HG03521 (cell line): ENCODE results near the gene BET1L.
A peak's percentile ranks its signal among the peaks of the same experiment; 100 is the strongest.
"Not testable (repeated sequence)": the region's sequence is repeated elsewhere in the genome, so short reads cannot be mapped to it uniquely, and the experiment has no call there.

Experiments used
- ATAC-seq: cut with Tn5 transposase; IDR thresholded peaks from one replicate; pipeline ENCODE4 v1.9.1; 2021; ENCODE audit warnings: mild to moderate bottlenecking, moderate library complexity; ENCODE audit not compliant: unreplicated experiment

BET1L gene, protein sequence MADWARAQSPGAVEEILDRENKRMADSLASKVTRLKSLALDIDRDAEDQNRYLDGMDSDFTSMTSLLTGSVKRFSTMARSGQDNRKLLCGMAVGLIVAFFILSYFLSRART

DNA sequence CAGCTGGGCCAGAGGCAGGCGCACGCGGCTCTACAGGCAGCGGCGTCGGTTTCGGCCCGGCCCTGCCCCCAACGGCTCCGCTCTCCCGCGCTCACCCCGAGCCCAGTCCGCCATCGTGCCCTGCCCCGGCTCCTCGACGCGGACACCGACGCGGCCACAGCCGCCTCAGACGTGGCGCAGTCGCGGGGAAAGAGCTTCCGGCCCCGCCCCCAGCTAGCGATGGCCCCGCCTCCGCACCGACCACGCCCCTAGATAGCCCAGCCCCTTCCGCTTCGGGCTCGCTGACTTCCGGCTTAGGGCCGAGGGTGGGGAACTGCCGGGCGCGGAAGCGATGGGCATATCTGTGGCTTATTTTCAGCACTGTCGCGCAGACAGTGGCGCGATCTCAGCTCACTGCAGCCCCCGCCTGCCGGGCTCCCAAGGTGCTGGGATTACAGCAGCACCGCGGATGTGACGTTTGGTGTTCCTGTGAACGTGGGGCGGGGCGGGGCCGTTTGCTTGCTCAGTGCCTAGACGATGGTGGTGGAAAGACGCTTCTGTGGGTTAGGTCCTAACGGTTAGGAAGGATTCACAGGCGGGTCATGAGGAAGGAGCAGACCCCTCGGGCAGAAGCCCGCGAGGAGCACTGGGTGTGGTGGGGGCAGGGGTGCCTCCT lies at the start of gene BET1L, which contains the start of gene RIC8A:
TSS of gene BET1L (minus strand) at position 192 of the 655 bp plus-strand sequence. CDS start at position 114, 78 bp downstream.
TSS of gene RIC8A (plus strand) at position 501 of the 655 bp plus-strand sequence. CDS start 1,147 bp downstream, outside the sequence.
- ATAC-seq, result peak; percentile 77

DNA sequence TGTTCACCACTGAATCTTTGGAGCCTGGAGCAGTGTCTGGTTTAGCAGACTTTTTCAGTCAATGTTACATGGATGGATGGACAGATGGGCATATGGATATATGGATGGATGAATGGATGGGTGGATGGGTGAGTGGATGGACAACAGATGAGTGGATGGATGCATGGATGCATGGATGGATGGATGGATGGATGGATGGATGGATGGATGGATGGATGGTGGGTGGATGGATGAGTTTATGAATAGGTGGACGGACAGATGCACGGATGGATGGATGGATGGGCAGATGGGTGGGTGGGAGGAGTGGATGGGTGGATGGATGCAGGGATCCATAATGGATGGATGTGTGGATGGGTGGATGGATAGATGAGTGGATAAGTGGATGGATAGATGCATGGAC lies 48.6 kb upstream of the BET1L start:
- ATAC-seq, result no peak

DNA sequence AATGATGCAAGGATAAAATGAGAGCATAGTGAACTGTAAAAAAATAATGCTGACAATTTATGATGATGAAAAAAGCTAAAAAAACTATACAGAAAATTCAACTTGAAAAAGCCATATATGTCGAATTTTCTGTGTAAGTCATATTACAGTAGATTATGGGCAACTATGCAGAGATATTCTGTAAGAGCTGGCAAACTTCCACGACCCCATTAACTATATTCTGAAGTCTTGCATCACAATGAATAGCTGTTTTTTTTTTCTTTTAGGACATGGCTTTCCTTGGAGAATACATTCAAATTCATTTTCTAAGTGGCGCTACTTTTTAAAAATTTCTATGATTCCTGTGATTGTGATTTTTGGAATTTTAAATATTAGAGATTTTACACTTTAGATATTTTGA lies 48.0 kb upstream of the BET1L start:
- ATAC-seq, result no peak

DNA sequence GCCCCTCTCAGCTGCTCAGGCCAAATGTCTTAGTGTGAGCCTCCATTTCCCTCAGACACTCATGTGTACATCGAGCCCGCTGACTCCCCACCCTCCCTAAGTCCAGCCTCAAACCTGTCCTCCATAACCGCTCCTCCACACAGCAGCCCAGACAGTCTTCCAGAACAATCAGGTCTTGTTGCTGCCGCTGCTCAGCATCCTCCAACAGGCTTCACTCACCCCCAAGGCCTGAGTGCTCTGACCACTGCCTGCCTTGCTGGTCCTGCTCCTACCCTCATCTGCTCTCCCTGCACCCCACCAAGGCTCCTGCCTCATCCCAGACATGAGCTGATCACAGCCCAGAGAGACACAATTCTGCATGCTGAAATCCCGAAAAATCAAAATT lies 46.7 kb upstream of the BET1L start:
- ATAC-seq, result no peak

DNA sequence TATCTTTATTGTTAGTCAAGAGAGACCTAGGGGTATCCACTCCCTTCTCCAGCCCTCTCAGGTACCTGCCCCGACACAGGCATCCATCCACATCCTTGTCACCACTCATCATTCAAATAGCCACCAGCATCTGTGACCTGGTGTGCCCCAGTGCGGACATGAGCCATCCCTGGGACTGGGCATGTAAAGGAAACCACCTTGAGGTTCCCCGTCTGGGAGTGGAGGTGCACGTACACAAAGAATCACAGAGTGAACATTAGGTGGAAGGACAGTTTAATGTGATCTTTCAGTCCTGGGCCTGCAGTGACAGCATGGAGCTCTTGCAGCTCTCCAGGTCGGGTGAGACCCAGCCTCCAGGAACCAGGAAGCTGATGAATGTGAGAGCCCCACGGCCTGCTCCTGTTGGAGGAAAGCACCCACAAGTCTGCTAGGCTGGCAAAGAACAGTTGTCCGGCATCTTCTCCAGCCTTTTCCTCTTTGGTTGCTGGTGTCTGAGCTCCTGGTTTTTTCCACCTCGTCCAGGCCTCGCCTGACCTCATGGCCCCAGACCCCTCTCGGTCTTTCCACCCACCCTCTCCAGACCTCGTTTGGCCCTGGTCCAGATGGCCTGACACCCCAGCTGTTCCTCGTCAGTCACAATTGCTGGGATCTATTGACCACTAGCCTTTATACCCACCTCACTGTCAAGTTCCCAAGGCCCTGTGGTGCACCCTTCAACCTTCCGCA lies 46.1 kb upstream of the BET1L start:
- no peak for ATAC-seq

DNA sequence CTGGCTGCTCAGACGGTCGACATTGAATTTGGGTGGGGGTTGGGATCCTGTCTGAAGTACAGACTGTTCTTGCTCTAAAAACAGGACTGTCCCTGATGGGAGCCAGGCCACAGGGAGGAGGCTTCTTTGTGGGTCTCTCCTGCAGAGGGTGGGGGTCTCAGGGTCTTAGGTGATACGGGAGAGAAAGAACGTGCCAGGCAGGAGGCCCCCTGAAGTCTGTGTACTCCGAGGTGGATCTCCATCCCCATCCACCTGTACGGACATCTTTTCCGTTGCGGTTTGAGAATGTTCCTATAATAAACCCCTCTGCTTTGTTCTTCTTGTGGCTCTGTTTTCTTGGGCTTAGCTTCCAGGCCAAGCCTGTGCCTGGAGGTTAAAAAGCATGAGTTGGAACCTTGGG lies 45.5 kb upstream of the BET1L start:
- ATAC-seq, result no peak

DNA sequence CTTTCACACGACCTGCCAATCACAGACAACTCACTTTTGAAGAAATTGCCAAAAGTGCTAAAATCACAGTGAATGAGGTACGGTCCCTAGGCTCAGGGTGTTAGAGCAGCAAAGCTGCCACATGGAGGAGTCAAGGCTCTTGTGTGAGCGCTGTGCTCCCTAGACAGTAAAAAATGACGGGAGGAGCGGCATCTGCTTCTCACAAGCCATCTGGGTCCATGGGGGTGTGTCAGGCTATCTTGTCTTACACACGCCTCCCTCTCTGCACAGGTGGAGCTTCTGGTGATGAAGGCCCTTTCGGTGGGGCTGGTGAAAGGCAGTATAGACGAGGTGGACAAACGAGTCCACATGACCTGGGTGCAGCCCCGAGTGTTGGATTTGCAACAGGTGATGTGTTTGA lies 44.4 kb upstream of the BET1L start:
- ATAC-seq, result no peak

DNA sequence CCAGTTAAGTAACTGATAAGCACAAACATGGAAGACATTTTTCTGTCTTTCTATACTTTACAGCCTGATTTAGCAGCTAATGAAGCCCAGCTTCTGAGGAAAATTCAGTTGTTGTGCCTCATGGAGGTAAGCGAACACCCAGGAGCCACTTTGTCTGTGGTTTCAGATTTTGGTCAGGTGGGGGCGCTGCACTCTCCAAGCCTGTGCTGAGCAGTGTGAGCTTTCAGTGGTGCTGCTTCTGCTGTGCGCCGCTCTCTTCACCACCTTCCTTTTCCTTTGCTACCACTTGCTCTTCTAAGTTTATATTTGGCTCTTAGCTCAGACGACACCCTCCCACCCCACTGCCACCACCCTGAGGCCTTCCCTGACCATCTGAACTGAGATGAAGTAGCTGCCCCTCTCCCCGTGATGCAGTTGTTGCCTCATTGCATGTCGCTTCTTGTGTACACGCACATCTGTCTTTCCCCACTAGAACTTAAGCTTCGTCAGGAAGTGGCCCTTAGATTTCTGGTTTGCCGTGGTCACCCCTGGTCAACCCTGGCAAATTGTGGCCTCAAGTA lies 43.6 kb upstream of the BET1L start:
- no peak for ATAC-seq

DNA sequence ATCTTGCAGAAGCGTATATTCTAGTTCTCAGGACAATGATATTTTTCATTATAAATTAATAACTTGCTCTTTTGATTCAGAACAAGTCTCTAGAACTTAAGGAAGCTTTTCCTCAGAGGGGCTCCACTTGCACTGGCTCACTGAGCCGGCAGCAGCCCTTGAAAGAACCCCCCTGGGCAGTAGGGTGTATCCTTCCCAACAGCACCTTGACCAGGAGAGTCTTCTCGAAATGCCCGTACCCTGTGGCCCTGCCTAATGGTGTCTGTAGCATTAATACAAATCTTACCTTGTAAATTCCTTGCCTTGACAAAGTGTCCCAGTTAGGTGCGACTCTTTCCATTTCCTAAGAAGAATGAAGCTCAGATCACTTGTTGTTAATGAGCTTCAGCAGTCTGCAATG lies 43.1 kb upstream of the BET1L start:
- no peak for ATAC-seq

DNA sequence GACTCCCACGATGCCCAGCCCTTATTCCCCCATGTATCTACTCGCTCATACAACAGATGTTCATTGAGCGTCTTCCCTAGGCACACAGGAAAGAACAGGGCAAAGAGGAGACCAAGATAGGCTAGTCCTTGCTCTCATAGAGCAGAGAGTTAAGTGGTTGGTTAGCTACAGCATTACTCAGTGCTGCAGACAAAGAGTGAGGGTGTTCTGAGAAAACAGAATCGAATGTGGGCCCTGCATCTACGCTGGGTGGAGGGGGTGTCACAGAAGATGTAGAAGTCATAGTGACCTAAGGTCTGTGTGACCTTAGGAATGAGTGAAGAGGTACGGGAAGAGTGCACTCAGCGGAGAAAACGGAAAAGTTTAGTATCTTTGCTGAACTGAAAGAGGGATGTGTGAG lies 41.9 kb upstream of the BET1L start:
- no peak for ATAC-seq

DNA sequence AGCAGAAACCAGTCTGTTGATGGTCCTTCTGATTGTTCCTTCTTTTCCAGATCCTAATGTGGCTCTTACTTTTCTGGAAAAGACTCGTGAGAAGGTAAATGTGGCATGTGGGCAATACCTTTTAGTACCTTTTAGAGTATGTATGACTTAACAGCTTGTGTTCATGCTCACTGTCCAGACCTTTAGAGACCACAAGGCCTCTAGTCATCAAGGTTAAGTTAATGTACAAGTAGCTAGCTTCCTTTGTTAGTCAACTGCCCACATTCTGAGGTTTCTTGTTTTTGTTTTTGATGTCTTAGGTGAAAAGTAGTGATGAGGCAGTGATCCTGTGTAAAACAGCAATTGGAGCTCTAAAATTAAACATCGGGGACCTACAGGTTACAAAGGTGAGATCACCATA lies 37.2 kb upstream of the BET1L start:
- ATAC-seq, result no peak

DNA sequence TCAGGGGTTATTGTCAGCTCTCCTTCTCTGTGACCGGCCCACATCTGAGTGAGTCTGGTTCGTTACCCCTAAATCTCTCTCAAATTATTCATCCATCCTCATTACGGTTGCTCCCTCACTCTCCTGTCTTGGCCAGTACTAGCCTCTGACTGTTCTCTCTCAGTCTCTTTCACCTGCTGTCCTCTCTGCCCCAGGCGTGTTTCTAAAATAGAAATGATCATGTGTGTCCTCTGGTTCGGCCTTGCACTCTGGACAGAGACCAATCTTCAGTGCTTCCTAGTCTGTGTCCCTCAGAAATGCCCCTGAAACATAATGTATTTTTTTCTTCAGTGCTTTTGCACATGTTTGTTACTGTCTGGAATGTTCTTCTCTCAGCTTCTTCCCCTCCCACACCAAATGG lies 34.4 kb upstream of the BET1L start:
- no peak for ATAC-seq

DNA sequence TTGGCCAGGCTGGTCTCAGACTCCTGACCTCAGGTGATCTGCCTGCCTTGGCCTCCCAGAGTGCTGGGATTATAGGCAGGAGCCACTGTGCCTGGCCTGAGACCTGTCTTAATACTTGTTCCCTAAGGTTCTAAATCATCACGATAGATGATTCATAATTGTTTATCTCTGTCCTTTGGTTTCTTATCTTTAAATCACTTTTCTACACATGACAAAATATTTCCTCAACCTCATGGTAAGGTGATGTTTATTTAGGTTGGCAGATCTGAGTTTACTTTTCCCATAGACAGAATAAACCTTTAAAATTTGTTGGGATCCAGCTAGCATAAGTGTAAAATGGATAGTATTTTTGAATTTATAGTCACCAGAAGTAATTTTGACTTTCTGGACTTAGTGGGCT lies 33.1 kb upstream of the BET1L start:
- ATAC-seq, result no peak

DNA sequence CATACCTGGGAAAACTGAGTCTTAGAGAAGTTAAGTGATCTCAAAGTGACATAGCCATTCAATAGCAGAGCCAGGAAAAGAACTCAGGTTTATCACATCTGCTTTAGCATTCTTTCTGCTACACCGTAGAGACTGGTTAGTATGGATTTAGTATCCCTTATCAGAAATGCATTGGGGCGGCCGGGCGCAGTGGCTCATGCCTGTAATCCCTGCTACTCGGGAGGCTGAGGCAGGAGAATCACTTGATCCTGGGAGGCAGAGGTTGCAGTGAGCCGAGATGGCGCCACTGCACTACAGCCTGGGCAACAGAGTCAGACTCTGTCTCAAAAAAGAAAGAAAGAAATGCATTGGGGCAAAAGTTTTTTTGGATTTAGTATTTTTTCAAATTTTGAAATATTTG lies 31.1 kb upstream of the BET1L start:
- ATAC-seq, result not testable (repeated sequence)

DNA sequence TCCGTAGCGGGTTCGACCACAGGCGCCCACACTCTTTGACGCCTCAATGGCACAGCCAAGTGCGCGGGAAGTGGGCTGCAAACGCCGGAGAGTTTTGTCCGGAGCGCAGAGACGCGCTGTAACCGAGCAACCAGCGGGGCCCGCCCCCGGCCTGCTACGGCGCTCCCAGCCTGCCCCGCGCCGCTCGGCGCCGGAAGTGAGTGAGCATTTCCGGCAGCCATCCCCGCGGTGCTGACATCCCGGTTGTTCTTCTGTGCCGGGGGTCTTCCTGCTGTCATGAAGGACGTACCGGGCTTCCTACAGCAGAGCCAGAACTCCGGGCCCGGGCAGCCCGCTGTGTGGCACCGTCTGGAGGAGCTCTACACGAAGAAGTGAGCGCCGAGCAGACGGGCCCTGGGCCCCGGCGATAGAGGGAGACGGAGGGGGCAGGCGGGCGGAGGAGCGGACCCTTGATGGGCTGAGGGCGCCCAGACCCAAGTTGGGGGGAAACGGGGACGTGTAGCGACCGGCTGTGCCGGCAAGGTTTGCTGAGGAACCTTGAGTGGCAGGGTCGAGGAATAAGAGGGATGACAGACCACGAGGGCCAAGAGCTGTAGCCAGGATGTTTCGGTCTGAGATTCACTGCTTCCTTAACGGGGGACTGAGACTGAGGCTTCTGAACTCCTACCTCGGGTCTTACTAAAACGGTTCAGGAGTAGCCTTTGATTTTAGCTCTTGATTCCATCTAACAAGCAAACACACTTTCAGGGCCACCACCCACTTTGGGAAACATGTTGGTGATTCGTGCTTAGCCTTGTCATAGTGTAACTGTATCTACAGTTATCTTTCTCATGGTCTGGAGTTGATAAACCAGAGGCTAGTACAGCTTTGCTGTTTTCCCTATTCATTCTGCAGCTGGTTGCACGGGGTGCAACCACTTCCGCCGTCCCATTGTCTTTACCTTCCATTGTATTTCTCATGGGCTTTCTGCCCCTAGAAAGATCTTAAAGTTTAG lies 29.9 kb upstream of the BET1L start, which contains the start of gene PSMD13:
TSS of gene PSMD13 (plus strand) at position 203 of the 994 bp plus-strand sequence. CDS start at position 277, 74 bp downstream.
- ATAC-seq, result peak; percentile 69

DNA sequence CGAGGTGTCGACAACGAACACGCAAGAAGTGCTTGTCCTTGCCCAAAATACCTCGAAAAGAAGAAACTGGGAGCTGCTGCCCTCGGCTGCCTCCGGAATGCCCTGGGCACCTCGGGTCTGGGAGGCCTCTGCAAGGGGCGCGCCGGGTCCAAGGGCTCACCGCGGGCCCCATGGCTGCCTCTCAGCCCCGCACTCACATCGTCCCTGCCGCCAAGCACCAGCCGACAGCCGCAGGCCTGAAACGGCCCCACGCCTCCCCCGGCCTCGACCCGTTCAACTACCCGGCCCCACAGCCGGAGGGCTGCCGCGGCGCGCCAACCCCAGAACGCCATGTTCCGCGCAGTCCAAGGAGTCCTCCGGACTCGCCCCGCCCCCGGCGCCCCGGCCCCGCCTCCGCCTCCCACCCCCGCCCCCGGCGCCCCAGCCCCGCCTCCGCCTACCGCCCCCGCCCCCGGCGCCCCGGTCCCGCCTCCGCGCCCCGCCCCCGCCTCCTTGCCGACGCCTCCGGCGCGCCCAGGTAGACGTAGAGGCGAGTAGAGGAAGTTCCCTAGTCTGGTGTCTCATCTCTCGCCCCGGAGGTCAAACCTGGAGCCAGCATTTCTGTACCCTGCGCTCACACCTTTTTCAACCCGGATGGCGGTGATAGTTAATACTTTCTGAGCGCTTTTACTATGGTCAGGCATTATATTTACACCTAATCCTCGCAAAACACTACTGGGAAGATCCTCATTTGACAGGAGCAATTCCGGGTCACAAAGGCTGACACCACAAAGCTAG lies 29.0 kb upstream of the BET1L start, which contains the start of gene SIRT3:
TSS of gene SIRT3 (minus strand) at position 346 of the 777 bp plus-strand sequence. CDS start at position 332, 14 bp downstream.
- ATAC-seq, result peak; percentile 68

DNA sequence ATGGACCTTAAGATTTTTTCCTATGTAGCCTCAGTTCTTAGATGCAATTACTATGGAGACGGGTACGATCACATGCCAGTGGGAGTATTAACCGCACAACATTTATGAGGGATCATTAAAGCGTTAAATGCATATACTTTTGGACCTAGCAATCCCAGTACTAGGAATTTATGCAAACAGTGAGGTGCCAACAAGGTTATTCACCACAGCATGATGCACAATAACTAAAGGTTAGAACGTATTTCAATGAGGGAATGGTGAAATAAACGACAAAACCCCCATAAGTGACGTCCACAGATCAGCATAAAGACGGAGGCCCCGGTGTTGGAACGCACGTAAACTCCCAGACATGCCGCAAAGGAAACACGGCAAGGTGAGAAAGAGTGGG lies 28.4 kb upstream of the BET1L start:
- no peak for ATAC-seq

DNA sequence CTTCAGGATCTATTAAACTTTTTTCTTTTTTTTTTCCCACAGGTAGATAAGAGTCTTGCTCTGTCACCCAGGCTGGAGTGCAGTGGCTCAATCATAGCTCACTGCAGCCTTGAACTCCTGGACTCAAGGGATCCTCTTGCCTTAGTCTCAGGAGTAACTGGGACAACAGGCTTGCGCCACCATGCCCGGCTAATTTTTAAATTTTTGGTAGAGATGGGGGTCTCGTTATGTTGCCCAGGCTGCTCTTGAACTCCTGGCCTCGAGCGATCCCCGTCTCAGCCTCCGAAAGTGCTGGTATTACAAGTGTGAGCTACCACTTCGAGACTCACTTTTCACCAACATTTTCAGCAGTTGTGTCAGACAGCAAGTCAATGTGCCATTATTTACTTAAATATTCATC lies 28.0 kb upstream of the BET1L start:
- ATAC-seq, result no peak

DNA sequence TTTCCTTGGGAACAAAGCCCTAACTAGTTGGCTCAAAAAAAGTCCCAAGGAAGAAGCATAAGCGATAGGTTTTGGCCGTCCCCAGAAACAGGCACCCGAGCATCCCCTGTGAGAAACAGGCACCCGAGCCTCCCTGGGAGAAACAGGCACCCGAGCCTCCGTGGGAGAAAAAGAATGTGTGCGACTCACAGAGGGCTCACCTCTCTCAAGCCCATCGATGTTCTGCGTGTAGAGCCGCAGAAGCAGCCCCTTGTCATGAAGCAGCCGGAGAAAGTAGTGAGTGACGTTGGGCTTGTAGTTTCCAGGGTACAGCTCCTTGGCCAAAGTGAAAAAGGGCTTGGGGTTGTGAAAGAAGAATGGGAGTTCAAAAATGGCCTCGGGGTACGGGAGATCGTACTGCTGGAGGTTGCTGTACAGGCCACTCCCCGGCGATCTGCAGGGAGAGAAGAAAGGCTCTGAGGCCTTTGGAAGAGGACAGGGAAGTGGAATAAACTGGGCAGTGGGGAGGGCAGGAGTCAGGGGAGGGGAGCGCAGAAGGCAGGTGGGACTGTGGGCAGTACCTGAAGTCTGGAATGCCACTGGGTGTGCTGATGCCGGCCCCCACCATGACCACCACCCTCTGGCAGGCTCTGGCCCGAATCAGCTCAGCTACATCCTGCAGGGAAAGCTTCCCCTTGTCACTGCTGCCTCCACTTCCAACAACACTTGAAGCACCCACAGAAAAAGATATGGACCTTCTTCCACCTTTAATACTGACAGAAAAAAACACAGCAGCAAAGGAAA lies 25.8 kb upstream of the BET1L start:
- ATAC-seq, result no peak
